ENCODE measurements around the gene ETS2. TPM values are rescaled to one million over a fixed set of nuclear protein-coding genes. Genes with fewer than 3 reads are reported as not detected.

Gene ETS2
- total and polyA plus RNA-seq, 2 donors = 15.0 to 80.0 TPM

- no peak overlapping the region for H3K27ac ChIP-seq (ENCODE audit: low read depth in 1 of 2, low read length in 1 of 2)
- no peaks in the 10 kb centered on the region for H3K9me3 ChIP-seq (ENCODE audit: control insufficient read depth in 2 of 2, insufficient read depth in 1 of 2, low read length in 1 of 2)
- H3K4me1 ChIP-seq (ENCODE audit: control insufficient read depth in 2 of 2, insufficient read depth in 2 of 2, low read length in 2 of 2) = peaks cover 31 to 32% of the 10 kb centered on the region in 2 donors
- H3K4me3 ChIP-seq (ENCODE audit: low read length in 2 of 2) = no peak overlapping the region
- no peaks in the 10 kb centered on the region for H3K27me3 ChIP-seq (ENCODE audit: control insufficient read depth in 2 of 2, insufficient read depth in 1 of 2, low read length in 1 of 2)
- 93% methylated on average over 8 of the region's 8 CpGs for WGBS
- no peaks in the 10 kb centered on the region for H3K36me3 ChIP-seq (ENCODE audit: control insufficient read depth in 2 of 2, insufficient read depth in 2 of 2, low read length in 1 of 2)
- no peak for DNase-seq (ENCODE audit: low read depth in 6 of 9, low spot score in 9 of 9)
These were observed 58.2 kb downstream of the ETS2 start for GRCh38 chr21:38863843-38864363.

- no peak overlapping the region for H3K27ac ChIP-seq (ENCODE audit: low read depth in 1 of 2, low read length in 1 of 2)
- no peak overlapping the region for H3K4me3 ChIP-seq (ENCODE audit: low read length in 2 of 2)
- no peaks in the 10 kb centered on the region for H3K9me3 ChIP-seq (ENCODE audit: control insufficient read depth in 2 of 2, insufficient read depth in 1 of 2, low read length in 1 of 2)
- H3K27me3 ChIP-seq (ENCODE audit: control insufficient read depth in 2 of 2, insufficient read depth in 1 of 2, low read length in 1 of 2) = no peaks in the 10 kb centered on the region
- DNase-seq (ENCODE audit: low read depth in 6 of 9, low spot score in 9 of 9) = no peak
- peaks cover 20 to 26% of the 10 kb centered on the region in 2 donors for H3K4me1 ChIP-seq (ENCODE audit: control insufficient read depth in 2 of 2, insufficient read depth in 2 of 2, low read length in 2 of 2)
- H3K36me3 ChIP-seq (ENCODE audit: control insufficient read depth in 2 of 2, insufficient read depth in 2 of 2, low read length in 1 of 2) = no peaks in the 10 kb centered on the region
- WGBS = 66% methylated on average over 3 of the region's 3 CpGs
These were observed 59.2 kb downstream of the ETS2 start for GRCh38 chr21:38864964-38865363.

- Histone ChIP-seq H3K4me1 (ENCODE audit: control insufficient read depth in 2 of 2, insufficient read depth in 2 of 2, low read length in 2 of 2) (no peaks in the 10 kb centered on the region), H3K27ac (ENCODE audit: low read depth in 1 of 2, low read length in 1 of 2) (no peak overlapping the region), H3K27me3 (ENCODE audit: control insufficient read depth in 2 of 2, insufficient read depth in 1 of 2, low read length in 1 of 2) (no peaks in the 10 kb centered on the region), H3K9me3 (ENCODE audit: control insufficient read depth in 2 of 2, insufficient read depth in 1 of 2, low read length in 1 of 2) (peaks cover 0 to 3% of the 10 kb centered on the region in 2 donors), H3K36me3 (ENCODE audit: control insufficient read depth in 2 of 2, insufficient read depth in 2 of 2, low read length in 1 of 2) (no peaks in the 10 kb centered on the region), H3K4me3 (ENCODE audit: low read length in 2 of 2) (no peak overlapping the region)
- WGBS = 88% methylated on average over 3 of the region's 3 CpGs
- DNase-seq (ENCODE audit: low read depth in 6 of 9, low spot score in 9 of 9) = no peak
These were observed 63.5 kb downstream of the ETS2 start for GRCh38 chr21:38869196-38869595.

- 84% methylated on average over 3 of the region's 3 CpGs for WGBS
- no peak for DNase-seq (ENCODE audit: low read depth in 6 of 9, low spot score in 9 of 9)
- no peaks in the 10 kb centered on the region for H3K36me3 ChIP-seq (ENCODE audit: control insufficient read depth in 2 of 2, insufficient read depth in 2 of 2, low read length in 1 of 2)
- H3K4me3 ChIP-seq (ENCODE audit: low read length in 2 of 2) = no peak overlapping the region
- H3K27ac ChIP-seq (ENCODE audit: low read depth in 1 of 2, low read length in 1 of 2) = no peak overlapping the region
- H3K27me3 ChIP-seq (ENCODE audit: control insufficient read depth in 2 of 2, insufficient read depth in 1 of 2, low read length in 1 of 2) = no peaks in the 10 kb centered on the region
- peaks cover 0 to 3% of the 10 kb centered on the region in 2 donors for H3K9me3 ChIP-seq (ENCODE audit: control insufficient read depth in 2 of 2, insufficient read depth in 1 of 2, low read length in 1 of 2)
- no peaks in the 10 kb centered on the region for H3K4me1 ChIP-seq (ENCODE audit: control insufficient read depth in 2 of 2, insufficient read depth in 2 of 2, low read length in 2 of 2)
These were observed 64.2 kb downstream of the ETS2 start for GRCh38 chr21:38869946-38870345.

All from thymus (tissue), 11 donors.